ENCODE data around the gene CCDC88C.

DNA sequence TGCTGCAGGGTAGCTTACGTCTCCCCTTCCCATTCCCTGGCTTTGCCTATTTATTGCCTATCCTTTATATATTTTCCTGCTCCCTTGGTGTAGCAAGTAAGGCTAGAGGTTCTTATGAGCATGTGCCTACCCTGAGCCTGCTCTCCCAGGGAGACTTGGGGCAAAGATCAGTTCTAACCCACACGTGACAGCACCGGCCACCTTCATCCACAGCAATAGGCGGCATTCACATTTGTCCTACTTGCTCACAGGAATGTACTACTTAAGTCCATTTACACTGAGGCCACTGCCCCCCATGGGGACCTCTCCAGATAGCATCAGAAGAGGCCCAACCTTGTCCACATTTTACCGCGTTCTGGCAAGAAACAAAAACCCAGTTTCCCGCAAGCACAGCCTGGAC is 181.8 kb downstream of the CCDC88C start:
- TF ChIP-seq, protein P1, sequence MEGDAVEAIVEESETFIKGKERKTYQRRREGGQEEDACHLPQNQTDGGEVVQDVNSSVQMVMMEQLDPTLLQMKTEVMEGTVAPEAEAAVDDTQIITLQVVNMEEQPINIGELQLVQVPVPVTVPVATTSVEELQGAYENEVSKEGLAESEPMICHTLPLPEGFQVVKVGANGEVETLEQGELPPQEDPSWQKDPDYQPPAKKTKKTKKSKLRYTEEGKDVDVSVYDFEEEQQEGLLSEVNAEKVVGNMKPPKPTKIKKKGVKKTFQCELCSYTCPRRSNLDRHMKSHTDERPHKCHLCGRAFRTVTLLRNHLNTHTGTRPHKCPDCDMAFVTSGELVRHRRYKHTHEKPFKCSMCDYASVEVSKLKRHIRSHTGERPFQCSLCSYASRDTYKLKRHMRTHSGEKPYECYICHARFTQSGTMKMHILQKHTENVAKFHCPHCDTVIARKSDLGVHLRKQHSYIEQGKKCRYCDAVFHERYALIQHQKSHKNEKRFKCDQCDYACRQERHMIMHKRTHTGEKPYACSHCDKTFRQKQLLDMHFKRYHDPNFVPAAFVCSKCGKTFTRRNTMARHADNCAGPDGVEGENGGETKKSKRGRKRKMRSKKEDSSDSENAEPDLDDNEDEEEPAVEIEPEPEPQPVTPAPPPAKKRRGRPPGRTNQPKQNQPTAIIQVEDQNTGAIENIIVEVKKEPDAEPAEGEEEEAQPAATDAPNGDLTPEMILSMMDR (IDR thresholded peaks at IDR 0.05) = no peak
- no peak for TF ChIP-seq ZFX (IDR thresholded peaks at IDR 0.05; ENCODE audit: borderline replicate concordance)

Measured in 22Rv1 (cell line).